Adrenal gland (tissue), 12 donors: ENCODE measurements around the gene MCF2L. TPM values are rescaled to one million over a fixed set of nuclear protein-coding genes. Genes with fewer than 3 reads are reported as not detected.

Experiments
- DNase-seq, 7 donors: peaks; one replicate each; pipeline ENCODE4 v3.0.0-alpha.2; 2019 to 2020
- H3K27ac ChIP-seq, 5 donors: fragments of 200-600 bp; sonication (generic) in 4 of 5; 1 replicate in 3 of 5; 2 replicates in 2 of 5; pipeline versions ENCODE4 v1.5.1 to v1.8.0; 2016 to 2020; ENCODE audit warnings: mild to moderate bottlenecking in 1 of 5
- H3K27me3 ChIP-seq: fragments of 200-600 bp; 2 replicates; pipeline ENCODE4 v1.8.0; 2021
- H3K36me3 ChIP-seq, 2 donors: fragments of 200-600 bp; replicated peaks in 1 of 2; 1 replicate in 1 of 2; 2 replicates in 1 of 2; pipeline versions ENCODE4 v1.5.1 to v1.8.0; 2018 to 2022
- H3K4me1 ChIP-seq, 2 donors: fragments of 200-600 bp; replicated peaks in 1 of 2; 1 replicate in 1 of 2; 2 replicates in 1 of 2; pipeline versions ENCODE4 v1.5.1 to v1.8.0; 2018 to 2021
- H3K4me3 ChIP-seq, 4 donors: fragments of 200-600 bp; sonication (generic) in 3 of 4; one replicate each; pipeline ENCODE4 v1.5.1; 2016 to 2018
- H3K9me3 ChIP-seq, 3 donors: fragments of 200-600 bp; sonication (generic) in 1 of 3; replicated peaks in 1 of 3; 1 replicate in 2 of 3; 2 replicates in 1 of 3; pipeline versions ENCODE4 v1.5.1 to v1.8.0; 2016 to 2021
- CTCF ChIP-seq, 6 experiments: fragments of 450-650 bp in 4 of 6; fragments of 200-600 bp in 2 of 6; sonication (generic) in 1 of 6; IDR thresholded peaks; 1 replicate in 5 of 6; 2 replicates in 1 of 6; pipeline versions ENCODE4 v1.5.1 to v1.8.0; 2016 to 2021; ENCODE audit warnings: antibody characterized with exemption in 6 of 6, mild to moderate bottlenecking in 2 of 6, moderate library complexity in 1 of 6
- POLR2A ChIP-seq, 2 donors: fragments of 450-650 bp; IDR thresholded peaks; one replicate each; pipeline ENCODE4 v1.6.1; 2017; ENCODE audit warnings: antibody characterized with exemption in 2 of 2, mild to moderate bottlenecking in 2 of 2, moderate library complexity in 1 of 2
- WGBS, 4 donors: extraction: QIAGEN DNeasy Blood & Tissue Kit in 2 of 4; methylation state at CpG; one replicate each; pipeline versions ENCODE4 v1.1.5 to v1.1.7; 2013 to 2017; 5-methylcytosine and 5-hydroxymethylcytosine counted together
- intact Hi-C, 2 donors: fragments of 100-400 bp; cut with DNase I; formaldehyde crosslinking; loops; one replicate each; pipeline versions ENCODE4 v1.14.1 to v1.15.0; 2022 to 2023
- polyA plus RNA-seq, 3 donors: library from polyadenylated mRNA; stranded (reverse); fragments of 200-250 nt in 2 of 3; fragments of 350-450 nt in 1 of 3; fragmentation: Illumina TruSeq in 1 of 3; extraction: RNeasy Lipid Tissue Mini Kit (QIAGEN cat#74804) in 1 of 3; gene quantifications; one replicate each; pipeline ENCODE4 v1.2.3, GENCODE V29; 2013 to 2014
- total RNA-seq, 9 donors: library from RNA; depleted of rRNA in 4 of 9; stranded (reverse); fragments of >200 nt in 4 of 9; fragments of 120-200 nt in 1 of 9; fragmentation: NEBNext Ultra II Directional in 1 of 9; extraction: Animal tissue kit (Norgen Biotek cat#: 25700) in 1 of 9; gene quantifications; one replicate each; pipeline versions ENCODE4 v1.1.0 to v1.2.4, GENCODE V29; 2013 to 2023
- donor health status: healthy with polysubstance abuse.
- donor health status: Bipolar disorder and iron deficiency.
- donor health status: DM: yes; HTN: yes; CAD: no.
- donor health status: DM: no; HTN: no; CAD: no.
- donor health status: DM: no; HTN: no; CAD: no.
- donor health status: DM: yes; HTN: yes; CAD: no.

The MCF2L gene
- total and polyA plus RNA-seq, 12 donors: 7.6 to 49.0 (median 15.3) TPM

GRCh38 chr13:113087923-113088690 lies 119.1 kb downstream of the MCF2L start:
- H3K27me3 ChIP-seq: no peaks in the 10 kb centered on the region
- H3K27ac ChIP-seq: no peak overlapping the region
- no peaks in the 10 kb centered on the region for H3K36me3 ChIP-seq
- H3K9me3 ChIP-seq: no peaks in the 10 kb centered on the region
- 85 to 91% (median 88%) methylated on average over 34 to 40 of the region's 40 CpGs for WGBS, 4 donors
- TF ChIP-seq CTCF (IDR thresholded peaks at IDR 0.05): no peak
- intact Hi-C loops: no loop called here
- no peaks in the 10 kb centered on the region for H3K4me1 ChIP-seq
- H3K4me3 ChIP-seq: no peak overlapping the region
- no peak for DNase-seq

GRCh38 chr13:113088691-113089020 lies 119.6 kb downstream of the MCF2L start:
- Histone ChIP-seq H3K36me3 (no peaks in the 10 kb centered on the region), H3K27ac (no peak overlapping the region), H3K4me1 (no peaks in the 10 kb centered on the region), H3K9me3 (no peaks in the 10 kb centered on the region), H3K27me3 (no peaks in the 10 kb centered on the region), H3K4me3 (no peak overlapping the region)
- no peak for DNase-seq
- intact Hi-C loops: no loop called here
- TF ChIP-seq POLR2A (IDR thresholded peaks at IDR 0.05): no peak
- no peak for TF ChIP-seq CTCF (IDR thresholded peaks at IDR 0.05)
- 78 to 87% (median 81%) methylated on average over 10 to 17 of the region's 17 CpGs for WGBS, 4 donors

GRCh38 chr13:113089693-113090414 lies 120.8 kb downstream of the MCF2L start:
- WGBS, 4 donors: 81 to 84% (median 82%) methylated on average over 36 of the region's 36 CpGs
- DNase-seq: no peak
- H3K4me1 ChIP-seq: no peaks in the 10 kb centered on the region
- H3K27ac ChIP-seq: no peak overlapping the region
- TF ChIP-seq POLR2A (IDR thresholded peaks at IDR 0.05): no peak
- no peak for TF ChIP-seq CTCF (IDR thresholded peaks at IDR 0.05)
- intact Hi-C loops: no loop called here
- no peak overlapping the region for H3K4me3 ChIP-seq
- H3K27me3 ChIP-seq: no peaks in the 10 kb centered on the region
- no peaks in the 10 kb centered on the region for H3K36me3 ChIP-seq
- H3K9me3 ChIP-seq: no peaks in the 10 kb centered on the region

GRCh38 chr13:113090415-113090770 lies 121.4 kb downstream of the MCF2L start:
- intact Hi-C loops: no loop called here
- no peak for TF ChIP-seq POLR2A (IDR thresholded peaks at IDR 0.05)
- TF ChIP-seq CTCF (IDR thresholded peaks at IDR 0.05): no peak
- DNase-seq: no peak
- no peaks in the 10 kb centered on the region for H3K9me3 ChIP-seq
- no peaks in the 10 kb centered on the region for H3K4me1 ChIP-seq
- H3K36me3 ChIP-seq: no peaks in the 10 kb centered on the region
- no peak overlapping the region for H3K4me3 ChIP-seq
- WGBS, 4 donors: 82 to 89% (median 86%) methylated on average over 8 to 13 of the region's 13 CpGs
- H3K27ac ChIP-seq: no peak overlapping the region
- H3K27me3 ChIP-seq: no peaks in the 10 kb centered on the region
